ENCODE data around the gene DUSP10. TPM values are rescaled to one million over a fixed set of nuclear protein-coding genes. Genes with fewer than 3 reads are reported as not detected.

Gene DUSP10
- total RNA-seq, 1 donor from 2014 or later = 2.6 TPM

- no peaks in the 10 kb centered on the region for H3K4me1 Mint-ChIP-seq
- no peaks in the 10 kb centered on the region for H3K79me2 ChIP-seq (ENCODE audit: low read depth)
- no peaks in the 10 kb centered on the region for H3K27me3 ChIP-seq
- peaks cover 8% of the 10 kb centered on the region for H3K9me3 Mint-ChIP-seq
- no peak overlapping the region for H3K27ac Mint-ChIP-seq
- H3K27me3 Mint-ChIP-seq (ENCODE audit: insufficient read depth, low read depth) = peaks cover 3% of the 10 kb centered on the region
- H3K36me3 Mint-ChIP-seq = no peaks in the 10 kb centered on the region
- no peak overlapping the region for H3K9ac ChIP-seq
- no peak overlapping the region for H3K4me3 ChIP-seq
- H3K9me3 ChIP-seq (ENCODE audit: low read depth) = peaks cover 8% of the 10 kb centered on the region
- DNase-seq (ENCODE audit: low spot score) = no peak
- TF ChIP-seq CTCF (IDR thresholded peaks at IDR 0.05) = no peak
- TF ChIP-seq EZH2phosphoT487 (IDR thresholded peaks at IDR 0.05) = no peak
- TF ChIP-seq EZH2 (IDR thresholded peaks at IDR 0.05) = no peak
- no peak overlapping the region for H2AFZ ChIP-seq (replicated peaks)
- H3K4me3 Mint-ChIP-seq = no peak overlapping the region
- no peaks in the 10 kb centered on the region for H4K20me1 ChIP-seq (ENCODE audit: low read depth)
- H3F3A ChIP-seq (ENCODE audit: low read depth) = no peaks in the 10 kb centered on the region
- H3K4me2 ChIP-seq = no peak overlapping the region
- no peaks in the 10 kb centered on the region for H3K4me1 ChIP-seq
- H3K27ac ChIP-seq = no peak overlapping the region
- H3K36me3 ChIP-seq = no peaks in the 10 kb centered on the region
These were observed 63.9 kb downstream of the DUSP10 start for GRCh38 chr1:221678014-221678413.

GRCh38 chr1:221675880-221676800 is 65.7 kb downstream of the DUSP10 start:
- Mint-ChIP-seq H3K4me3 (no peak overlapping the region), H3K36me3 (no peaks in the 10 kb centered on the region), H3K27me3 (ENCODE audit: insufficient read depth, low read depth) (peaks cover 3% of the 10 kb centered on the region), H3K9me3 (peaks cover 8% of the 10 kb centered on the region), H3K4me1 (no peaks in the 10 kb centered on the region), H3K27ac (no peak overlapping the region)
- H3K4me2 ChIP-seq = no peak overlapping the region
- no peaks in the 10 kb centered on the region for H4K20me1 ChIP-seq (ENCODE audit: low read depth)
- H3K4me1 ChIP-seq = no peaks in the 10 kb centered on the region
- DNase-seq (ENCODE audit: low spot score) = no peak
- TF ChIP-seq EZH2phosphoT487 (IDR thresholded peaks at IDR 0.05) (no peak), EZH2 (IDR thresholded peaks at IDR 0.05) (no peak), CTCF (IDR thresholded peaks at IDR 0.05) (no peak)
- no peak overlapping the region for H3K4me3 ChIP-seq
- no peak overlapping the region for H3K27ac ChIP-seq
- no peaks in the 10 kb centered on the region for H3K79me2 ChIP-seq (ENCODE audit: low read depth)
- no peaks in the 10 kb centered on the region for H3K27me3 ChIP-seq
- H3F3A ChIP-seq (ENCODE audit: low read depth) = no peaks in the 10 kb centered on the region
- H3K9ac ChIP-seq = no peak overlapping the region
- H2AFZ ChIP-seq (replicated peaks) = no peak overlapping the region
- peaks cover 8% of the 10 kb centered on the region for H3K9me3 ChIP-seq (ENCODE audit: low read depth)
- no peaks in the 10 kb centered on the region for H3K36me3 ChIP-seq

- H3K9me3 ChIP-seq (ENCODE audit: low read depth) = no peaks in the 10 kb centered on the region
- H3F3A ChIP-seq (ENCODE audit: low read depth) = no peaks in the 10 kb centered on the region
- TF ChIP-seq EZH2phosphoT487 (IDR thresholded peaks at IDR 0.05) (no peak), EZH2 (IDR thresholded peaks at IDR 0.05) (no peak), CTCF (IDR thresholded peaks at IDR 0.05) (no peak)
- no peaks in the 10 kb centered on the region for H3K4me1 Mint-ChIP-seq
- no peaks in the 10 kb centered on the region for H3K27me3 Mint-ChIP-seq (ENCODE audit: insufficient read depth, low read depth)
- H3K4me3 Mint-ChIP-seq = no peak overlapping the region
- no peak overlapping the region for H3K4me2 ChIP-seq
- no peaks in the 10 kb centered on the region for H3K79me2 ChIP-seq (ENCODE audit: low read depth)
- no peaks in the 10 kb centered on the region for H3K4me1 ChIP-seq
- no peaks in the 10 kb centered on the region for H3K36me3 ChIP-seq
- no peaks in the 10 kb centered on the region for H3K9me3 Mint-ChIP-seq
- H3K9ac ChIP-seq = no peak overlapping the region
- no peak overlapping the region for H2AFZ ChIP-seq (replicated peaks)
- no peaks in the 10 kb centered on the region for H4K20me1 ChIP-seq (ENCODE audit: low read depth)
- no peak overlapping the region for H3K27ac Mint-ChIP-seq
- H3K27ac ChIP-seq = no peak overlapping the region
- DNase-seq (ENCODE audit: low spot score) = no peak
- H3K36me3 Mint-ChIP-seq = no peaks in the 10 kb centered on the region
- no peak overlapping the region for H3K4me3 ChIP-seq
- H3K27me3 ChIP-seq = no peaks in the 10 kb centered on the region
These were observed 68.9 kb downstream of the DUSP10 start for GRCh38 chr1:221672965-221673364.

Data from neural progenitor cell (in vitro differentiated cells).